B cell (primary cell): ENCODE data around the gene STK24.

Experiments
- CTCF ChIP-seq: fragments of 200-600 bp; IDR thresholded peaks from one replicate; pipeline ENCODE4 v1.8.0; 2022; ENCODE audit warnings: antibody characterized with exemption, mild to moderate bottlenecking
- EZH2 ChIP-seq: IDR thresholded peaks from 2 replicates; pipeline ENCODE4 v1.6.1; 2012; ENCODE audit warnings: borderline replicate concordance, low read depth, mild to moderate bottlenecking, moderate library complexity, low read length; ENCODE audit not compliant: insufficient read depth, poor library complexity, severe bottlenecking

DNA sequence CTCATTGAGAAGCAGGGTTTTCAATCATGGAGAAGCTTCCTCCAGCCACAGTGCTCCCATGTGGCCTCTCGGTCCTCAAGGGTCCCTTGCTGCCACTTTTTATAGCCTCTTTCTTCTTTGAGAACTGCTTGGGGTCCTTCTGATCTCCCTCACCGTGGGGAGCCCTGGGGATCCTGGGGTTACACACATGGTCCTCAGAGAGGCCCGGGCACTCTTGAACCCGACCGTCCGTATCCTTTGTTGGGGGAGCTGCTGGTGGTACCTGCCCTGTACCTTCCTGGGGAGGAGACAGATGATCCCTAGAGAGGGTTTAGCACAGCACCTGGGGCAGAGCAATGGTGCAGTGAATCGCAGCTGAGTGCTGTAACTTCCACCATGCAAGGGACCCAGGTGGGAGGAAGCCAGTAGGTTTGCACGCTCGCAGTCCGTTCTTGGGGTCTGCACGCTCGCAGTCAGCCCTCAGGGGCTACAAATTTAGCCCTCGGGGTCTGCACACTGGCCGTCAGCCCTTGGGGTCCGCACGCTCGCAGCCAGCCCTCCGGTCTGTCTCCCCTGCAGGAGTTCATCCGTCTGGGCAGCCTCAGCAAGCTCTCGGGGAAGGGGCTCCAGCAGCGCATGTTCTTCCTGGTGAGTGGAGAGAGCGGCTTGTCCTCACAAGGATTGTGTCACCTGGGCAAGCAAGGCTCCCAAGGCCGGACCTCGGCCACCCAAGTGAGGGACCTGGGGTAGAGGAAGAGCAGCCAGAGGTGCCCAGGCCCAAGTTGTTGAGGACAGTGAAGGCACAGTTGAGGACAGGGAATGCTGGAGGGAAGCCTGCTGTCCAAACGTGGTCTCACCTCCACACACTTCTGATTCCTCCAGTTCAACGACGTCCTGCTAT, 138.4 kb downstream of the STK24 start:
- TF ChIP-seq CTCF (no peak), EZH2 (no peak)
